Neuronal stem cell (in vitro differentiated cells): ENCODE measurements around the gene MPRIP.
A peak's percentile ranks its signal among the peaks of the same experiment; 100 is the strongest.

Source experiments
- DNase-seq: peaks from one replicate; pipeline ENCODE4 v3.0.0-alpha.2; 2013; ENCODE audit warnings: low spot score
- H2AFZ ChIP-seq: one replicate; pipeline ENCODE4 v1.6.1; 2013; ENCODE audit warnings: mild to moderate bottlenecking, low read length, inconsistent platforms
- H2AK5ac ChIP-seq: 2 replicates; pipeline ENCODE4 v1.6.1; 2013; ENCODE audit warnings: low read depth, mild to moderate bottlenecking, inconsistent platforms, low read length, moderate library complexity, mixed read lengths
- H2BK120ac ChIP-seq: 2 replicates; pipeline ENCODE4 v1.6.1; 2013; ENCODE audit warnings: low read depth, mild to moderate bottlenecking, inconsistent platforms, low read length, moderate library complexity, mixed read lengths
- H2BK12ac ChIP-seq: one replicate; pipeline ENCODE4 v1.6.1; 2013; ENCODE audit warnings: low read length, inconsistent platforms
- H2BK15ac ChIP-seq: 2 replicates; pipeline ENCODE4 v1.6.1; 2013; ENCODE audit warnings: mild to moderate bottlenecking, low read length, inconsistent platforms, mixed read lengths
- H2BK5ac ChIP-seq: one replicate; pipeline ENCODE4 v1.6.1; 2013; ENCODE audit warnings: inconsistent platforms, mild to moderate bottlenecking, low read length, moderate library complexity
- H3K14ac ChIP-seq: one replicate; pipeline ENCODE4 v1.6.1; 2013; ENCODE audit warnings: low read length, inconsistent platforms
- H3K18ac ChIP-seq: 2 replicates; pipeline ENCODE4 v1.6.1; 2013; ENCODE audit warnings: low read length, inconsistent platforms
- H3K23ac ChIP-seq: 2 replicates; pipeline ENCODE4 v1.6.1; 2013; ENCODE audit warnings: low read depth, mild to moderate bottlenecking, mixed read lengths, low read length, inconsistent platforms; ENCODE audit not compliant: poor library complexity
- H3K27ac ChIP-seq: replicated peaks from 3 replicates; pipeline ENCODE4 v1.5.1; 2013; ENCODE audit warnings: low read length, inconsistent platforms
- H3K27me3 ChIP-seq, 3 experiments: 2 replicates each; pipeline ENCODE4 v1.6.1; 2013; ENCODE audit warnings: low read length in 3 of 3, mild to moderate bottlenecking in 2 of 3, inconsistent platforms in 1 of 3, low read depth in 1 of 3, mixed read lengths in 1 of 3, moderate library complexity in 1 of 3; ENCODE audit not compliant: control insufficient read depth in 3 of 3, insufficient read depth in 3 of 3
- H3K36me3 ChIP-seq, 2 donors: replicated peaks in 1 of 2; 2 replicates each; pipeline ENCODE4 v1.6.1; 2013; ENCODE audit warnings: low read length in 2 of 2; ENCODE audit not compliant: control insufficient read depth in 2 of 2, insufficient read depth in 2 of 2
- H3K4ac ChIP-seq: 2 replicates; pipeline ENCODE4 v1.6.1; 2013; ENCODE audit warnings: inconsistent platforms, mild to moderate bottlenecking, low read length, moderate library complexity
- H3K4me1 ChIP-seq, 2 donors: 1 replicate in 1 of 2; 2 replicates in 1 of 2; pipeline ENCODE4 v1.6.1; 2013; ENCODE audit warnings: low read length in 2 of 2, low read depth in 1 of 2; ENCODE audit not compliant: control insufficient read depth in 2 of 2, insufficient read depth in 1 of 2
- H3K4me2 ChIP-seq: one replicate; pipeline ENCODE4 v1.6.1; 2013; ENCODE audit warnings: mild to moderate bottlenecking, low read length, inconsistent platforms; ENCODE audit not compliant: insufficient read depth, poor library complexity, severe bottlenecking
- H3K4me3 ChIP-seq, 2 donors: 2 replicates each; pipeline ENCODE4 v1.5.1; 2013; ENCODE audit warnings: low read length in 2 of 2, mild to moderate bottlenecking in 2 of 2, inconsistent platforms in 1 of 2, moderate library complexity in 1 of 2
- H3K79me1 ChIP-seq: one replicate; pipeline ENCODE4 v1.6.1; 2013; ENCODE audit warnings: low read depth, mild to moderate bottlenecking, inconsistent platforms, low read length, moderate library complexity
- H3K9ac ChIP-seq: one replicate; pipeline ENCODE4 v1.6.1; 2013; ENCODE audit warnings: mild to moderate bottlenecking, low read depth, low read length, inconsistent platforms; ENCODE audit not compliant: poor library complexity
- H3K9me3 ChIP-seq, 2 donors: replicated peaks in 1 of 2; 2 replicates each; pipeline versions ENCODE3 to v1.6.1; 2013; ENCODE audit warnings: low read length in 2 of 2, mild to moderate bottlenecking in 2 of 2, inconsistent platforms in 1 of 2, low read depth in 1 of 2, mixed read lengths in 1 of 2, moderate library complexity in 1 of 2; ENCODE audit not compliant: control insufficient read depth in 2 of 2, insufficient read depth in 1 of 2
- H4K8ac ChIP-seq: one replicate; pipeline ENCODE4 v1.6.1; 2013; ENCODE audit warnings: low read depth, mild to moderate bottlenecking, inconsistent platforms, low read length, moderate library complexity
- H4K91ac ChIP-seq: one replicate; pipeline ENCODE4 v1.6.1; 2013; ENCODE audit warnings: low read length, low read depth, mild to moderate bottlenecking, inconsistent platforms; ENCODE audit not compliant: poor library complexity
- WGBS, 2 donors: extraction: QIAGEN DNeasy Blood & Tissue Kit; methylation state at CpG; one replicate each; pipeline ENCODE4 v1.1.7; 2013; ENCODE audit warnings: missing lambda C conversion rate in 2 of 2, mixed read lengths in 1 of 2; ENCODE audit not compliant: insufficient read length in 2 of 2, insufficient replicate concordance in 1 of 2; ENCODE audit errors: extremely low coverage in 2 of 2; 5-methylcytosine and 5-hydroxymethylcytosine counted together

The MPRIP gene

DNA sequence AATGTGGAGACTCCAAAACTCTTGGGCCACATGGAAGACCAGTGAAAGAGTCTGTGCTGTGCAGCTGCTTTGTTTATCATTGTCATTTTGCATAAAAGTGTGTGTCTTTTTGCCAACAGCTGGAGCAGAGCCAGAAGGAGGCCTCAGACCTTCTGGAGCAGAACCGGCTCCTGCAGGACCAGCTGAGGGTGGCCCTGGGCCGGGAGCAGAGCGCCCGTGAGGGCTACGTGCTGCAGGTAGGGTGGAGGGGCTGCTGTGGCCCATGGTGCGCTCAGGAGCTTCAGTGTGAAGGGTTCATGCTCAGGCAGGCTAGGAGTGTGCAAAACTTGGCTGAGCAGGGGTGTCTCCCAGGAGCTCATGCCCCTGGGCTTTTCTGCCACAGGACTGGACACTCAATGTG, 118.9 kb downstream of the MPRIP start:
- no peak for DNase-seq
- no CpG with 5 or more reads among the region's 6 CpGs for WGBS, 2 donors
- Histone ChIP-seq H4K91ac (no peak overlapping the region), H3K9me3 (peaks cover 0 to 2% of the 10 kb centered on the region in 2 donors), H3K4me3 (no peak overlapping the region), H3K23ac (no peak overlapping the region), H3K4me2 (no peak overlapping the region), H3K14ac (no peak overlapping the region), H3K79me1 (no peaks in the 10 kb centered on the region), H4K8ac (no peak overlapping the region), H3K27me3 (no peaks in the 10 kb centered on the region), H2BK12ac (no peak overlapping the region), H2AFZ (no peak overlapping the region), H3K18ac (no peak overlapping the region), H2BK15ac (no peak overlapping the region), H2BK5ac (no peak overlapping the region), H3K4ac (no peak overlapping the region), H2AK5ac (no peak overlapping the region), H3K27ac (no peak overlapping the region), H2BK120ac (no peak overlapping the region), H3K4me1 (peaks cover 0 to 2% of the 10 kb centered on the region in 2 donors), H3K9ac (no peak overlapping the region), H3K36me3 (peaks cover 49 to 91% of the 10 kb centered on the region in 2 donors)

- Histone ChIP-seq H3K18ac (no peak overlapping the region), H3K14ac (no peak overlapping the region), H3K4ac (no peak overlapping the region), H3K9me3 (peaks cover 0 to 2% of the 10 kb centered on the region in 2 donors), H3K23ac (no peak overlapping the region), H3K9ac (no peak overlapping the region), H3K4me2 (no peak overlapping the region), H4K8ac (no peak overlapping the region), H2BK12ac (no peak overlapping the region), H4K91ac (no peak overlapping the region), H2AFZ (no peak overlapping the region), H2BK5ac (no peak overlapping the region), H3K79me1 (no peaks in the 10 kb centered on the region), H3K27me3 (no peaks in the 10 kb centered on the region), H2BK15ac (no peak overlapping the region), H3K4me1 (peaks cover 0 to 2% of the 10 kb centered on the region in 2 donors), H2AK5ac (no peak overlapping the region), H3K4me3 (no peak overlapping the region), H3K27ac (no peak overlapping the region), H3K36me3 (peaks cover 50 to 91% of the 10 kb centered on the region in 2 donors), H2BK120ac (no peak overlapping the region)
- no peak for DNase-seq
- WGBS, 2 donors = no CpG with 5 or more reads among the region's 4 CpGs
Measured at GRCh38 chr17:17161759-17162158, 119.5 kb downstream of the MPRIP start.

DNA sequence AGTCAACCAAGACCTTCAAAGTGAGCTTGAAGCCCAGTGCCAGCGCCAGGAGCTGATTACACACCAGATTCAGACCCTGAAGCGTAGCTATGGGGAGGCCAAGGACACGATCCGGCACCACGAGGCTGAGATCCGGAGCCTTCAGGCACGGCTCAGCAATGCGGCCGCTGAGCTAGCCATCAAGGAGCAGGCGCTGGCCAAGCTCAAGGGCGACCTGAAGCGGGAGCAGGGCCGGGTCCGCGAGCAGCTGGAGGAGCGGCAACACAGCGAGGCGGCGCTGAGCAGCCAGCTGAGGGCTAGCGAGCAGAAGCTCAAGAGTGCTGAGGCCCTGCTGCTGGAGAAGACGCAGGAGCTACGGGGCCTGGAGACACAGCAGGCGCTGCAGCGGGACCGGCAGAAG, 121.9 kb downstream of the MPRIP start:
- Histone ChIP-seq H3K9me3 (peaks cover 0 to 2% of the 10 kb centered on the region in 2 donors), H3K4me1 (peaks cover 0 to 3% of the 10 kb centered on the region in 2 donors), H3K79me1 (no peaks in the 10 kb centered on the region), H3K23ac (peak overlapping the region; percentile 75), H3K4me3 (no peak overlapping the region), H2BK15ac (no peak overlapping the region), H3K4me2 (no peak overlapping the region), H4K8ac (no peak overlapping the region), H3K18ac (no peak overlapping the region), H3K27me3 (no peaks in the 10 kb centered on the region), H3K4ac (no peak overlapping the region), H2BK5ac (no peak overlapping the region), H3K14ac (peak overlapping the region; percentile 67), H2BK12ac (no peak overlapping the region), H2AK5ac (no peak overlapping the region), H2BK120ac (no peak overlapping the region), H3K9ac (peak overlapping the region; percentile 45), H2AFZ (no peak overlapping the region), H3K36me3 (peaks cover 46 to 96% of the 10 kb centered on the region in 2 donors), H3K27ac (no peak overlapping the region), H4K91ac (no peak overlapping the region)
- no peak for DNase-seq
- no CpG with 5 or more reads among the region's 25 CpGs for WGBS, 2 donors

DNA sequence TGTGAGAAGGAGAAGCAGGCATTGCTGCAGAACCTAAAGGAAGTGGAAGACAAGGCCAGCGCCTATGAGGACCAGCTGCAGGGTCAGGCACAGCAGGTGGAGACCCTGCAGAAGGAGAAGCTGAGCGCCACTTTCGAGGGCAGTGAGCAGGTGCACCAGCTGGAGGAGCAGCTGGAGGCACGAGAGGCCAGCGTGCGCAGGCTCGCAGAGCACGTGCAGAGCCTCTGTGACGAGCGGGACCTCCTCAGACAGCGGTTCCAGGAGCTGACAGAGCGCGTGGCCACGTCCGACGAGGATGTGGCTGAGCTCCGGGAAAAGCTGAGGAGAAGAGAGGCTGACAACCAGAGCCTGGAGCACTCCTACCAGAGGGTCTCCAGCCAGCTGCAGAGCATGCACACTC, 122.4 kb downstream of the MPRIP start:
- Histone ChIP-seq H3K27me3 (no peaks in the 10 kb centered on the region), H3K9ac (no peak overlapping the region), H2BK120ac (no peak overlapping the region), H2BK12ac (no peak overlapping the region), H3K27ac (no peak overlapping the region), H3K4ac (no peak overlapping the region), H3K18ac (no peak overlapping the region), H3K4me3 (peak overlapping the region in 1 of 2 donors; percentile 28), H3K4me2 (no peak overlapping the region), H3K14ac (peak overlapping the region; percentile 67), H3K23ac (peak overlapping the region; percentile 75), H2BK5ac (no peak overlapping the region), H4K91ac (no peak overlapping the region), H2BK15ac (no peak overlapping the region), H3K36me3 (peaks cover 44 to 96% of the 10 kb centered on the region in 2 donors), H2AK5ac (no peak overlapping the region), H3K4me1 (peaks cover 0 to 3% of the 10 kb centered on the region in 2 donors), H2AFZ (no peak overlapping the region), H3K79me1 (no peaks in the 10 kb centered on the region), H3K9me3 (peaks cover 0 to 2% of the 10 kb centered on the region in 2 donors), H4K8ac (peak overlapping the region; percentile 43)
- no CpG with 5 or more reads among the region's 17 CpGs for WGBS, 2 donors
- DNase-seq = no peak
